ENCODE data around the gene STX2. TPM values are rescaled to one million over a fixed set of nuclear protein-coding genes. Genes with fewer than 3 reads are reported as not detected.

STX2 gene
- total and polyA plus RNA-seq, 2 experiments from 2014 or later, result 12.4 to 23.1 TPM

GRCh38 chr12:130847112-130847511 lies 8.1 kb upstream of the STX2 start:
- no peaks in the 10 kb centered on the region for H3K79me2 ChIP-seq
- H3K36me3 ChIP-seq (replicated peaks; ENCODE audit: insufficient read depth, low read depth), result no peaks in the 10 kb centered on the region
- DNase-seq (ENCODE audit: low spot score), result peak; percentile 39
- H3K4me3 ChIP-seq, result no peak overlapping the region
- H4K20me1 ChIP-seq (ENCODE audit: insufficient read depth, poor library complexity, severe bottlenecking), result no peaks in the 10 kb centered on the region
- no peaks in the 10 kb centered on the region for H3K27me3 ChIP-seq
- H3K4me2 ChIP-seq, result no peak overlapping the region
- TF ChIP-seq EZH2 (IDR thresholded peaks at IDR 0.05; ENCODE audit: borderline replicate concordance) (no peak), CTCF (IDR thresholded peaks at IDR 0.05; ENCODE audit: poor library complexity) (no peak)
- no peaks in the 10 kb centered on the region for H3K9me3 ChIP-seq (ENCODE audit: low read depth)
- no peaks in the 10 kb centered on the region for H3K4me1 ChIP-seq (ENCODE audit: insufficient read depth)
- H3K9me2 ChIP-seq (replicated peaks; ENCODE audit: insufficient read depth), result no peaks in the 10 kb centered on the region
- WGBS (ENCODE audit: low lambda C conversion rate, missing lambda C conversion rate), result 52% methylated on average over 7 of the region's 7 CpGs
- H2AFZ ChIP-seq, result no peak overlapping the region
- H3K27ac ChIP-seq, result peak overlapping the region; percentile 32

- no peak overlapping the region for H3K27ac ChIP-seq
- H3K4me1 ChIP-seq (ENCODE audit: insufficient read depth), result no peaks in the 10 kb centered on the region
- H3K9me3 ChIP-seq (ENCODE audit: low read depth), result no peaks in the 10 kb centered on the region
- no peak overlapping the region for H2AFZ ChIP-seq
- H4K20me1 ChIP-seq (ENCODE audit: insufficient read depth, poor library complexity, severe bottlenecking), result no peaks in the 10 kb centered on the region
- no peaks in the 10 kb centered on the region for H3K79me2 ChIP-seq
- no peaks in the 10 kb centered on the region for H3K27me3 ChIP-seq
- H3K9me2 ChIP-seq (replicated peaks; ENCODE audit: insufficient read depth), result no peaks in the 10 kb centered on the region
- H3K4me3 ChIP-seq, result no peak overlapping the region
- no peaks in the 10 kb centered on the region for H3K36me3 ChIP-seq (replicated peaks; ENCODE audit: insufficient read depth, low read depth)
- DNase-seq (ENCODE audit: low spot score), result no peak
- no peak for TF ChIP-seq CTCF (IDR thresholded peaks at IDR 0.05; ENCODE audit: poor library complexity)
- no peak for TF ChIP-seq EZH2 (IDR thresholded peaks at IDR 0.05; ENCODE audit: borderline replicate concordance)
- no peak for TF ChIP-seq EZH2phosphoT487 (IDR thresholded peaks at IDR 0.05; ENCODE audit: low read depth, severe bottlenecking, unreplicated experiment)
- no peak overlapping the region for H3K4me2 ChIP-seq
Observed at GRCh38 chr12:130846369-130846768, 7.3 kb upstream of the STX2 start.

- no peak for DNase-seq (ENCODE audit: low spot score)
- no peak overlapping the region for H3K27ac ChIP-seq
- TF ChIP-seq EZH2 (IDR thresholded peaks at IDR 0.05; ENCODE audit: borderline replicate concordance), result no peak
- no peak for TF ChIP-seq EZH2phosphoT487 (IDR thresholded peaks at IDR 0.05; ENCODE audit: low read depth, severe bottlenecking, unreplicated experiment)
- TF ChIP-seq CTCF (IDR thresholded peaks at IDR 0.05; ENCODE audit: poor library complexity), result no peak
- peak overlapping the region; percentile 95 for H3K4me2 ChIP-seq
- no peak overlapping the region for H3K4me3 ChIP-seq
- H3K9me3 ChIP-seq (ENCODE audit: low read depth), result no peaks in the 10 kb centered on the region
- H4K20me1 ChIP-seq (ENCODE audit: insufficient read depth, poor library complexity, severe bottlenecking), result no peaks in the 10 kb centered on the region
- no peaks in the 10 kb centered on the region for H3K9me2 ChIP-seq (replicated peaks; ENCODE audit: insufficient read depth)
- H3K4me1 ChIP-seq (ENCODE audit: insufficient read depth), result peaks cover 3% of the 10 kb centered on the region
- H3K36me3 ChIP-seq (replicated peaks; ENCODE audit: insufficient read depth, low read depth), result no peaks in the 10 kb centered on the region
- no peaks in the 10 kb centered on the region for H3K27me3 ChIP-seq
- H3K79me2 ChIP-seq, result peaks cover 26% of the 10 kb centered on the region
- H2AFZ ChIP-seq, result peak overlapping the region; percentile 79
- 68% methylated on average over 11 of the region's 11 CpGs for WGBS (ENCODE audit: low lambda C conversion rate, missing lambda C conversion rate)
Observed at GRCh38 chr12:130839770-130840404, 837 bp upstream of the STX2 start.

Data from hepatocyte (in vitro differentiated cells).